ENCODE results near the gene FLNB.

DNA sequence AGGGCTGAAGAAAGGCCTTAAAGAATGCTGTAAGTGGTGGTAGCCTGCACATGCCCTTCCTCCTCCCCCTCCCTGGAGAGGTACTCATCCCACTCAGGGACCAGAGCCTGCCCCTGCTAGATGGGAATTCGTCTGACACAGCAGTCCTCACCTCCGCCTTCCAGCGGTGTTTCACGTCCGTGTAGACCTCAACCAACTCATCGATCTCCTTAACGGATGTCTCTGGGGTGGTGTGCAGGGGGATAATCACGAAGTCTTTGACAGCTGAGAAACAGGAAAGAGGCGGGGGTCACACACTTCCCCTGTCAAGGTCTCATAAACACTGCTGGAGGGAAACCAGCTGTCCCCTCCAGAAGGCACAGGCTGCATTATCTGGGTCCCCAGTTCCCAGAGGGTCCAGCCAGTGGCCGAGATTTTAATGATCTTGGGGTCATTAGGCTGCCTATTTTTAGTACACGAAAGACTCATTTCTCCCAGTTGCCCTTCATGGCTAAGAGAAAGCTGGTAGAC lies 192.7 kb downstream of the FLNB start:
- TF ChIP-seq, protein P1, sequence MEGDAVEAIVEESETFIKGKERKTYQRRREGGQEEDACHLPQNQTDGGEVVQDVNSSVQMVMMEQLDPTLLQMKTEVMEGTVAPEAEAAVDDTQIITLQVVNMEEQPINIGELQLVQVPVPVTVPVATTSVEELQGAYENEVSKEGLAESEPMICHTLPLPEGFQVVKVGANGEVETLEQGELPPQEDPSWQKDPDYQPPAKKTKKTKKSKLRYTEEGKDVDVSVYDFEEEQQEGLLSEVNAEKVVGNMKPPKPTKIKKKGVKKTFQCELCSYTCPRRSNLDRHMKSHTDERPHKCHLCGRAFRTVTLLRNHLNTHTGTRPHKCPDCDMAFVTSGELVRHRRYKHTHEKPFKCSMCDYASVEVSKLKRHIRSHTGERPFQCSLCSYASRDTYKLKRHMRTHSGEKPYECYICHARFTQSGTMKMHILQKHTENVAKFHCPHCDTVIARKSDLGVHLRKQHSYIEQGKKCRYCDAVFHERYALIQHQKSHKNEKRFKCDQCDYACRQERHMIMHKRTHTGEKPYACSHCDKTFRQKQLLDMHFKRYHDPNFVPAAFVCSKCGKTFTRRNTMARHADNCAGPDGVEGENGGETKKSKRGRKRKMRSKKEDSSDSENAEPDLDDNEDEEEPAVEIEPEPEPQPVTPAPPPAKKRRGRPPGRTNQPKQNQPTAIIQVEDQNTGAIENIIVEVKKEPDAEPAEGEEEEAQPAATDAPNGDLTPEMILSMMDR (IDR thresholded peaks at IDR 0.05), result no peak
- TF ChIP-seq POLR2A (IDR thresholded peaks at IDR 0.05), result no peak
- no peak for TF ChIP-seq EP300 (IDR thresholded peaks at IDR 0.05; ENCODE audit: low read depth)
- TF ChIP-seq POLR2AphosphoS5 (IDR thresholded peaks at IDR 0.05), result no peak
